Activated CD8-positive, alpha-beta T cell treated with anti-CD3 and anti-CD28 coated beads for 36 hours (primary cell): ENCODE results near the gene TDO2. TPM values are rescaled to one million over a fixed set of nuclear protein-coding genes. Genes with fewer than 3 reads are reported as not detected.
"Not testable (repeated sequence)": the region's sequence is repeated elsewhere in the genome, so short reads cannot be mapped to it uniquely, and the experiment has no call there.

Experiments
- ATAC-seq: fragments of 200-7000 bp; cut with Tn5 transposase; one replicate; pipeline ENCODE4 v1.10.0; 2021; ENCODE audit warnings: mild to moderate bottlenecking, moderate library complexity
- CTCF ChIA-PET: fragments of 350-600 bp; sonication (Branson Sonifier 250); formaldehyde crosslinking; loops from one replicate; lab custom pipeline; 2021; ENCODE audit warnings: antibody characterized with exemption; lab: Charles Lee
- POLR2A ChIA-PET: fragments of 350-600 bp; sonication (Branson Sonifier 250); formaldehyde crosslinking; loops from one replicate; lab custom pipeline; 2021; ENCODE audit warnings: antibody characterized with exemption; lab: Charles Lee
- DNase-seq: peaks from one replicate; pipeline ENCODE4 v3.0.0-alpha.2; 2020
- H3K27ac Mint-ChIP-seq: one replicate; pipeline ENCODE4 v1.8.0; 2021; ENCODE audit warnings: mild to moderate bottlenecking, mixed read lengths
- H3K27me3 Mint-ChIP-seq: one replicate; pipeline ENCODE4 v1.8.0; 2021; ENCODE audit warnings: mixed read lengths
- H3K36me3 Mint-ChIP-seq: one replicate; pipeline ENCODE4 v1.8.0; 2021; ENCODE audit warnings: low read depth, mixed read lengths
- H3K4me1 Mint-ChIP-seq: one replicate; pipeline ENCODE4 v1.8.0; 2021; ENCODE audit warnings: low read depth, mixed read lengths
- H3K4me3 Mint-ChIP-seq: one replicate; pipeline ENCODE4 v1.8.0; 2021; ENCODE audit warnings: mild to moderate bottlenecking, moderate library complexity, mixed read lengths
- H3K9me3 Mint-ChIP-seq: one replicate; pipeline ENCODE4 v1.8.0; 2021; ENCODE audit warnings: mixed read lengths
- intact Hi-C: fragments of 100-400 bp; cut with micrococcal nuclease; formaldehyde crosslinking; loops from one replicate; pipeline ENCODE4 v1.10.0; 2022
- total RNA-seq, 2 experiments: library from RNA; stranded (reverse); gene quantifications; one replicate each; pipeline ENCODE4 v1.2.3, GENCODE V29; 2021
- TF ChIP-seq, protein P1 (sequence below): fragments of 200-600 bp; IDR thresholded peaks from one replicate; pipeline ENCODE4 v1.8.0; 2022; ENCODE audit warnings: antibody characterized with exemption, mild to moderate bottlenecking

The TDO2 gene
- total RNA-seq, 2 experiments from 2014 or later: not detected

DNA sequence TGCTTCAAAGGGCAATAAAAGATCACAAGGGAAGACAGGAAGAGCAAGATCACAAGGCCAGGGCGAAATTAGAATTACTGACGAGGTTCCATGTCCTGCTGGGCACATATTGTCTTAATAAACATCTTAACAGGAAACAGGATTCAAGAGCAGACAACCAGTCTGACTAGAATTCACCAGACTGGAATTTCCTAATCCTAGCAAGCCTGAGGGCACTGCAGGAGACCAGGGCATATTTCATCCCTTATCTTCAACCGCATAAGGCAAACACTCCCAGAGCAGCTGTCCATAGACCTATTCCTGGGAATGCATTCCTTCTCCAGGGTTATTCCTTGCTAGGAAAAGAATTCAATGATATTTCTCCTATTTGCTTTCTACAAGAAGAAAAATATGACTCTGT is 12.4 kb upstream of the TDO2 start:
- no peaks in the 10 kb centered on the region for H3K4me1 Mint-ChIP-seq
- ChIA-PET POLR2A (no interaction called here), CTCF (no interaction called here)
- intact Hi-C loops: no loop called here
- no peaks in the 10 kb centered on the region for H3K9me3 Mint-ChIP-seq
- H3K27ac Mint-ChIP-seq: no peak overlapping the region
- H3K36me3 Mint-ChIP-seq: no peaks in the 10 kb centered on the region
- H3K4me3 Mint-ChIP-seq: no peak overlapping the region
- no peak for DNase-seq
- ATAC-seq: no peak
- TF ChIP-seq, protein P1, sequence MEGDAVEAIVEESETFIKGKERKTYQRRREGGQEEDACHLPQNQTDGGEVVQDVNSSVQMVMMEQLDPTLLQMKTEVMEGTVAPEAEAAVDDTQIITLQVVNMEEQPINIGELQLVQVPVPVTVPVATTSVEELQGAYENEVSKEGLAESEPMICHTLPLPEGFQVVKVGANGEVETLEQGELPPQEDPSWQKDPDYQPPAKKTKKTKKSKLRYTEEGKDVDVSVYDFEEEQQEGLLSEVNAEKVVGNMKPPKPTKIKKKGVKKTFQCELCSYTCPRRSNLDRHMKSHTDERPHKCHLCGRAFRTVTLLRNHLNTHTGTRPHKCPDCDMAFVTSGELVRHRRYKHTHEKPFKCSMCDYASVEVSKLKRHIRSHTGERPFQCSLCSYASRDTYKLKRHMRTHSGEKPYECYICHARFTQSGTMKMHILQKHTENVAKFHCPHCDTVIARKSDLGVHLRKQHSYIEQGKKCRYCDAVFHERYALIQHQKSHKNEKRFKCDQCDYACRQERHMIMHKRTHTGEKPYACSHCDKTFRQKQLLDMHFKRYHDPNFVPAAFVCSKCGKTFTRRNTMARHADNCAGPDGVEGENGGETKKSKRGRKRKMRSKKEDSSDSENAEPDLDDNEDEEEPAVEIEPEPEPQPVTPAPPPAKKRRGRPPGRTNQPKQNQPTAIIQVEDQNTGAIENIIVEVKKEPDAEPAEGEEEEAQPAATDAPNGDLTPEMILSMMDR: no peak
- peaks cover 22% of the 10 kb centered on the region for H3K27me3 Mint-ChIP-seq

DNA sequence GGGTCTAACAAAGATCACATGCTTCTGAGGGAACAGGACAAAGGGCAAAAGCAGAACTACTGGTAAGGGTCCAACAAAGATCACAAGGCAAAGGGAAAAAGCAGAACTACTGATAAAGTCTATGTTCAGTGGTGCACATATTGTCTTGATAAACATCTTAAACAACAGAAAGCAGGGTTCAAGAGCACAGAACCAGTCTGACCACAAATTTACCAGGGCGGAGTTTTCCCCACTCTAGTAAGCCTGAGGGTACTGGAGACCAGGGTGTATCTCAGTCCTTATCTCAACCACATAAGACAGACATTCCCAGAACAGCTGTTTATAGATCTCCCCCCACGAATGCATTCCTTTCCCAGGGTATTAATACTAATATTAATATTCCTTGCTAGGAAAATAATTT is 5.1 kb upstream of the TDO2 start:
- DNase-seq, H3K9me3 Mint-ChIP-seq, ATAC-seq, H3K4me1 Mint-ChIP-seq, H3K36me3 Mint-ChIP-seq, H3K27ac Mint-ChIP-seq, H3K27me3 Mint-ChIP-seq, POLR2A ChIA-PET, H3K4me3 Mint-ChIP-seq, CTCF ChIA-PET, intact Hi-C loops: not testable (repeated sequence)

DNA sequence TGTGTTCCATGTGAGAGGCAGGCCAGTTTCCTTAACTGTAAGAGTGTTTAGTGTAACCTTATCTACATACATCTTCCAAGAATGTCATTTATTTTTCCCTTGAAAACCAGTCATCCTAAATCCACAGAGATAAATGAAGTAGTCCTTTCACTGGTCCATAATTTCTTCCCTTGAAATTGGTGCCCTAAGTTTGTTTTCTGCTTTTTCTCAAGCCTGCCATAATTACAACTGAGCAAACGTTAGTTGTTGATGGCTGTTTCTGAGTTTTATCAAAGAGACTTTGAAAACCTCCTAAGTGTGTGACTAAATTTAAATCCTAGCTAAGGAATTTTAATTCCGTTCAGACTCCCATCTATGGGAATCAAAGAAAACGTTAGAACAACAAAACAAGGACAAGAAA is 3.6 kb upstream of the TDO2 start:
- no peak overlapping the region for H3K27ac Mint-ChIP-seq
- intact Hi-C loops: no loop called here
- no peak for ATAC-seq
- H3K4me3 Mint-ChIP-seq: no peak overlapping the region
- H3K9me3 Mint-ChIP-seq: peaks cover 7% of the 10 kb centered on the region
- ChIA-PET POLR2A (no interaction called here), CTCF (interaction anchor here (0.8 to 1.1 kb wide), 2 partner anchors 12 to 13 kb away, joined by 3 read pairs; no protein-coding TSS in a partner anchor)
- peaks cover 2% of the 10 kb centered on the region for H3K27me3 Mint-ChIP-seq
- DNase-seq: no peak
- no peaks in the 10 kb centered on the region for H3K36me3 Mint-ChIP-seq
- TF ChIP-seq, protein P1: no peak
- H3K4me1 Mint-ChIP-seq: no peaks in the 10 kb centered on the region

DNA sequence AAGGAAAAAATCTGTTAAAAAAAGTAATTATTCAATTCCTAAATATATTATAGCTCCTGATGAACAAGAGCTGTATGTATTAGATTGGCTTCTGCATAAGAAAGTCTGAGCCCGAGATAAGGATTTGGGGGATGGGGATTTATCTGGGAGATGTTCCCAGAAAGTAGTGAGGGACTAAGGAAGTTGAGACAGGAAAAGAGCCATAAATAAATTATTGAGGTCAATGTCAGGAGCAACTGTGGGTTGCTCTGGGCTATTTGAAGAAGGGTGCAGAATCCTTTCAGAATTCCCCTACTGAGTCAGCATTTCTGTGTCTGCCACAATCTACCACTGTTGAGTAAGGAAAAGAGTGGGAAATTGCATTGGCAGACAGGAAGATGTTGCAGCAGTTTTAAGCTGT is 3.1 kb upstream of the TDO2 start:
- H3K4me1 Mint-ChIP-seq: no peaks in the 10 kb centered on the region
- intact Hi-C loops: no loop called here
- H3K27ac Mint-ChIP-seq: no peak overlapping the region
- H3K36me3 Mint-ChIP-seq: no peaks in the 10 kb centered on the region
- ATAC-seq (no peak), DNase-seq (no peak)
- peaks cover 7% of the 10 kb centered on the region for H3K9me3 Mint-ChIP-seq
- ChIA-PET POLR2A (no interaction called here), CTCF (interaction anchor here (0.8 to 1.1 kb wide), 2 partner anchors 11 to 13 kb away, joined by 3 read pairs; no protein-coding TSS in a partner anchor)
- H3K4me3 Mint-ChIP-seq: no peak overlapping the region
- TF ChIP-seq, protein P1: no peak
- peaks cover 2% of the 10 kb centered on the region for H3K27me3 Mint-ChIP-seq

DNA sequence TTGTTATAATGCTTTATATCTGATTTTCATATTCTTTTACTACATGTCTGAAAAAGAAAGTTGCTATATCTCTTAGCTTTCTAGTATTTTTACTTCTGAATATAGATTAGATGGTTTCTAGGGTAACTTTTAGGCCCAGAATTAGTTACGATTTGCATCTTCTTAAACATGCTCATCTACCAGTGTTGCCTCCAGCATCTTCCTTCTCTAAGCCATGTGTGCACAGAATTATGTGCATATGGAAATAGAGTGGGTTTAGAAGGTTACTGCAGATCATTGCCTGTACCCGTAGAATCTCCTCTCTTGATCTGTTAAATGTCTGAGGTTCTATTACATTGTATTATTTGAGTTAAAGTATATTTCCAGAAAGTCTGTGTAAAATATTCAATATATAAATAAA is 2.5 kb upstream of the TDO2 start:
- no peaks in the 10 kb centered on the region for H3K4me1 Mint-ChIP-seq
- H3K27ac Mint-ChIP-seq: no peak overlapping the region
- TF ChIP-seq, protein P1: no peak
- POLR2A ChIA-PET: no interaction called here
- peaks cover 7% of the 10 kb centered on the region for H3K9me3 Mint-ChIP-seq
- no peaks in the 10 kb centered on the region for H3K36me3 Mint-ChIP-seq
- DNase-seq: no peak
- intact Hi-C loops: no loop called here
- H3K4me3 Mint-ChIP-seq: no peak overlapping the region
- CTCF ChIA-PET: interaction anchor here (1.1 kb wide), 1 partner anchor 11 kb away, joined by 3 read pairs; no protein-coding TSS in a partner anchor
- no peak for ATAC-seq
- peaks cover 2% of the 10 kb centered on the region for H3K27me3 Mint-ChIP-seq

DNA sequence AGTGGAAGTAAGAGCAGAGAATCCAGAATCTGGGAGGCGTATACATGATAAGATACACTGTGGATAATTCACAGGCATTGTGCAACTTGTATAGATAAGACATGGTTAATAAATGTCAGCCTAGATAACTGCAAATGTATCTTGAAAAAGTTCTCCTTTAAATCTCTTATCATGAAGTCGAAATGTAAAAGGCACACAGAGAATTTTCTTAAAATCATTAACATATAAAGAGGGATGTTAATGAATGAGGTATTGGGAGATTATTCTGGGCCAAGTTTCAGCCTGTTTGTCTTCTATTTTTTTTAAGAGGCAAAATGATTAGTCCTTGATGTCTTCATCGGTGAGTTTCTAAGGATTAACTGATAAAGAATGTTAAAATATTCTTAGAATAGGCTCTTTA is 835 bp downstream of the TDO2 start:
- H3K36me3 Mint-ChIP-seq: no peaks in the 10 kb centered on the region
- ATAC-seq (no peak), DNase-seq (no peak)
- H3K9me3 Mint-ChIP-seq: no peaks in the 10 kb centered on the region
- no peak overlapping the region for H3K4me3 Mint-ChIP-seq
- peaks cover 11% of the 10 kb centered on the region for H3K27me3 Mint-ChIP-seq
- H3K4me1 Mint-ChIP-seq: peaks cover 6% of the 10 kb centered on the region
- intact Hi-C loops: no loop called here
- ChIA-PET CTCF (no interaction called here), POLR2A (no interaction called here)
- no peak overlapping the region for H3K27ac Mint-ChIP-seq
- TF ChIP-seq, protein P1: no peak
